PC-9 (cell line): ENCODE data around the gene AQP1. TPM values are rescaled to one million over a fixed set of nuclear protein-coding genes. Genes with fewer than 3 reads are reported as not detected.

Experiments
- BruUV-seq: library from RNA; stranded (reverse); fragments of 400-500 nt; replicated peaks from 2 replicates; lab custom pipeline; 2021; lab: Mats Ljungman, UMichigan
- CTCF ChIA-PET: fragments of 300-600 bp; sonication (Branson Sonifier 250); formaldehyde crosslinking; loops from one replicate; lab custom pipeline; 2022; ENCODE audit warnings: antibody characterized with exemption; lab: Charles Lee
- POLR2A ChIA-PET: fragments of 300-600 bp; sonication (Branson Sonifier 250); formaldehyde crosslinking; loops from one replicate; lab custom pipeline; 2022; ENCODE audit warnings: antibody characterized with exemption; ENCODE audit not compliant: unreplicated experiment; lab: Charles Lee
- DNase-seq, 2 experiments: peaks; one replicate each; pipeline versions ENCODE4 v3.0.0 to v3.0.0-alpha.2; 2015 to 2022; ENCODE audit warnings: mixed read lengths in 1 of 2
- H2AFZ ChIP-seq: fragments of 200-600 bp; sonication (generic); 2 replicates; pipeline ENCODE4 v1.8.1; 2017; ENCODE audit warnings: antibody characterized with exemption
- H3F3A ChIP-seq: fragments of 200-600 bp; sonication (generic); 2 replicates; pipeline ENCODE4 v1.8.1; 2017; ENCODE audit warnings: antibody characterized with exemption, mild to moderate bottlenecking, low read depth; ENCODE audit not compliant: insufficient read depth
- H3K27ac ChIP-seq: fragments of 200-600 bp; sonication (generic); 2 replicates; pipeline ENCODE4 v1.6.1; 2016; ENCODE audit warnings: mixed run types
- H3K27me3 ChIP-seq: fragments of 200-600 bp; sonication (generic); 2 replicates; pipeline ENCODE4 v1.6.1; 2016; ENCODE audit warnings: low read depth, mixed run types; ENCODE audit not compliant: insufficient read depth
- H3K36me3 ChIP-seq: fragments of 200-600 bp; sonication (generic); 2 replicates; pipeline ENCODE4 v1.6.1; 2016; ENCODE audit warnings: low read depth, mixed run types
- H3K4me1 ChIP-seq: fragments of 200-600 bp; sonication (generic); replicated peaks from 2 replicates; pipeline ENCODE4 v1.6.1; 2016; ENCODE audit warnings: mixed run types; ENCODE audit not compliant: insufficient read depth
- H3K4me2 ChIP-seq: fragments of 200-600 bp; sonication (generic); 2 replicates; pipeline ENCODE4 v1.6.1; 2017; ENCODE audit warnings: mixed run types
- H3K4me3 ChIP-seq: fragments of 200-600 bp; sonication (generic); 2 replicates; pipeline ENCODE4 v1.6.1; 2016; ENCODE audit warnings: mixed run types
- H3K79me2 ChIP-seq: fragments of 200-600 bp; sonication (generic); 2 replicates; pipeline ENCODE4 v1.6.1; 2017; ENCODE audit warnings: low read depth, mixed run types
- H3K9me2 ChIP-seq: fragments of 200-600 bp; sonication (generic); 2 replicates; pipeline ENCODE4 v1.8.1; 2017; ENCODE audit warnings: mild to moderate bottlenecking; ENCODE audit not compliant: insufficient read depth
- H3K9me3 ChIP-seq: fragments of 200-600 bp; sonication (generic); 2 replicates; pipeline ENCODE4 v1.8.1; 2016; ENCODE audit warnings: low read depth; ENCODE audit not compliant: insufficient read depth
- H4K20me1 ChIP-seq: fragments of 200-600 bp; sonication (generic); 2 replicates; pipeline ENCODE4 v1.8.1; 2017; ENCODE audit not compliant: insufficient read depth
- EZH2 ChIP-seq: fragments of 200-600 bp; sonication (generic); IDR thresholded peaks from 2 replicates; pipeline ENCODE4 v1.8.0; 2017; ENCODE audit warnings: antibody characterized with exemption, low read depth
- intact Hi-C: fragments of 100-400 bp; cut with micrococcal nuclease; formaldehyde crosslinking; loops from one replicate; pipeline ENCODE4 v1.10.0; 2022; ENCODE audit not compliant: unreplicated experiment
- total RNA-seq: library from RNA; stranded (reverse); gene quantifications from 2 replicates; pipeline ENCODE4 v1.2.3, GENCODE V29; 2021
- TF ChIP-seq, protein P1 (sequence below): fragments of 200-600 bp; sonication (generic); conservative IDR thresholded peaks from 2 replicates; pipeline ENCODE4 v1.6.1; 2017; ENCODE audit warnings: mixed run types, antibody characterized with exemption, mild to moderate bottlenecking, moderate library complexity

The AQP1 gene
- total RNA-seq, 1 experiment from 2014 or later = 4.0 TPM

DNA sequence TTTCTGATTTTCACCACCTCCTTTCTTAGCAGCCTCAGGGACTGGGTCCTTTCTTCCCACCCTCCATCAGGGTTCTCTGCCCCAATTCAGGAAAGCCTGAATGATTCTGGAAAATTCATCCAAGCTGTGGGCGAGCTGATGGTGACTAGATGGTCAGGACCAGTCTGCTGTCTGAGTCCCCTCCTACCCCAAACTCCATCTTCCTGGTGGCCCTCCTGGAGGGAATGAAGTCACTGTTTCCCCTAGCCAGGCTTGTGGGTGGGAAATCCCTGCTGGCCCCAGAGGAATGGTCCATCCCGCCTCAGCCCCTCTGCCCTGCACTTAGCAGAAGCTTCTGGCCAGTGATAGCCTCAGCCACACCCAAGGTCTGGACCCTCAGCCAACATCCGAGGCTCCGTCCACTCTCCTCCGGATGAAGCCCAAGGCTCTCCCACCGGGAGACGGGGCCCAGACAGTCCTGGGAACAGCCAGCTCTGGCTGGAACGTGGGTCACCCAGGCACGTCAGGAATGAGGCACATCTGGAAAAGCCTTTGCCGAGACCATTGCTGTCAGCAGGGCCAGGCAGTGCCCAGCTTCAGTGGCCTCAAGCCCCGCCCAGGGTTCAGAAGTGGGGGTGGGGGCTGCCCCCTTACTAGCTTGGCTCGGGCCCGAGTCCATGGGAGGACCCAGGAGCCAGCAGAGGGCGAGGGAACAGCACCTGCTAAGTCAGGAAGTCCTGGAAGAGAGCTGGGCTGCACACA is 4.0 kb upstream of the AQP1 start:
- no peak overlapping the region for H2AFZ ChIP-seq
- no peak overlapping the region for H3K27ac ChIP-seq
- H3K9me3 ChIP-seq = no peaks in the 10 kb centered on the region
- no peaks in the 10 kb centered on the region for H4K20me1 ChIP-seq
- H3K4me2 ChIP-seq = no peak overlapping the region
- H3K36me3 ChIP-seq = no peaks in the 10 kb centered on the region
- no peaks in the 10 kb centered on the region for H3K27me3 ChIP-seq
- TF ChIP-seq EZH2 = no peak
- TF ChIP-seq, protein P1, sequence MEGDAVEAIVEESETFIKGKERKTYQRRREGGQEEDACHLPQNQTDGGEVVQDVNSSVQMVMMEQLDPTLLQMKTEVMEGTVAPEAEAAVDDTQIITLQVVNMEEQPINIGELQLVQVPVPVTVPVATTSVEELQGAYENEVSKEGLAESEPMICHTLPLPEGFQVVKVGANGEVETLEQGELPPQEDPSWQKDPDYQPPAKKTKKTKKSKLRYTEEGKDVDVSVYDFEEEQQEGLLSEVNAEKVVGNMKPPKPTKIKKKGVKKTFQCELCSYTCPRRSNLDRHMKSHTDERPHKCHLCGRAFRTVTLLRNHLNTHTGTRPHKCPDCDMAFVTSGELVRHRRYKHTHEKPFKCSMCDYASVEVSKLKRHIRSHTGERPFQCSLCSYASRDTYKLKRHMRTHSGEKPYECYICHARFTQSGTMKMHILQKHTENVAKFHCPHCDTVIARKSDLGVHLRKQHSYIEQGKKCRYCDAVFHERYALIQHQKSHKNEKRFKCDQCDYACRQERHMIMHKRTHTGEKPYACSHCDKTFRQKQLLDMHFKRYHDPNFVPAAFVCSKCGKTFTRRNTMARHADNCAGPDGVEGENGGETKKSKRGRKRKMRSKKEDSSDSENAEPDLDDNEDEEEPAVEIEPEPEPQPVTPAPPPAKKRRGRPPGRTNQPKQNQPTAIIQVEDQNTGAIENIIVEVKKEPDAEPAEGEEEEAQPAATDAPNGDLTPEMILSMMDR = no peak
- peaks cover 28% of the 10 kb centered on the region for H3K4me1 ChIP-seq
- no peaks in the 10 kb centered on the region for H3K79me2 ChIP-seq
- H3F3A ChIP-seq = no peaks in the 10 kb centered on the region
- BruUV-seq = no TSS peak
- no peak overlapping the region for H3K4me3 ChIP-seq
- DNase-seq = no peak
- no peaks in the 10 kb centered on the region for H3K9me2 ChIP-seq
- ChIA-PET POLR2A (no interaction called here), CTCF (interaction anchor here (0.5 kb wide), 1 partner anchor 10 kb away, joined by 11 read pairs; no protein-coding TSS in a partner anchor)
- intact Hi-C loops = no loop called here

DNA sequence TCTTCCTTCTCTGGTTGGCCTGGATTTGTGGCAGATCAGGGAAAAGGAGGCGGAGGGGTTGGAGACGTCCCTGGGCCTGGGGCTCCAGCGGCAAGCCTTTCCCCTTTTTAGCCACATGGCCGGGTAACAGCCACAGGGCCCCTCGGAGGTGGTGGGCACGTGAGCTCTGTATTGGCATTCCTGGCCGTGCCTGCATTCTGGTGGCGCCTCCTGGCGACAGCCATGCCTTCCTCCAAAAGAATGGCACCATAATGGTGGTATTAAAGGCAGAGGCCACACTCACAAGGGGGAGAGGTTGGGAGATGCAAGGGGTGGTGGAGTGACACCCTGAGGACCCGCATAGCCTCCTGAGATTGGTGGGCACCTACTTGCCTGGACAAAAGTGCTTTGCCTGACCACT is 3.0 kb upstream of the AQP1 start:
- no peaks in the 10 kb centered on the region for H3K9me3 ChIP-seq
- peaks cover 30% of the 10 kb centered on the region for H3K4me1 ChIP-seq
- no peak overlapping the region for H3K4me2 ChIP-seq
- no peaks in the 10 kb centered on the region for H3K27me3 ChIP-seq
- H3K4me3 ChIP-seq = no peak overlapping the region
- no peaks in the 10 kb centered on the region for H4K20me1 ChIP-seq
- POLR2A ChIA-PET = no interaction called here
- H3K9me2 ChIP-seq = no peaks in the 10 kb centered on the region
- DNase-seq = no peak
- H2AFZ ChIP-seq = no peak overlapping the region
- H3K27ac ChIP-seq = no peak overlapping the region
- no peaks in the 10 kb centered on the region for H3K79me2 ChIP-seq
- CTCF ChIA-PET = no interaction called here
- no peak for TF ChIP-seq EZH2
- TF ChIP-seq, protein P1 = no peak
- H3F3A ChIP-seq = no peaks in the 10 kb centered on the region
- intact Hi-C loops = no loop called here
- no peaks in the 10 kb centered on the region for H3K36me3 ChIP-seq
- no TSS peak for BruUV-seq

GRCh38 chr7:30909431-30909830 is 2.2 kb upstream of the AQP1 start:
- ChIA-PET CTCF (interaction anchor here (0.6 kb wide), 1 partner anchor 1296 kb away, joined by 6 read pairs; no protein-coding TSS in a partner anchor), POLR2A (interaction anchor here (0.6 kb wide), 1 partner anchor 21 kb away, joined by 4 read pairs; no protein-coding TSS in a partner anchor)
- H3K27ac ChIP-seq = no peak overlapping the region
- H3K9me3 ChIP-seq = no peaks in the 10 kb centered on the region
- no peaks in the 10 kb centered on the region for H4K20me1 ChIP-seq
- no TSS peak for BruUV-seq
- H3K9me2 ChIP-seq = no peaks in the 10 kb centered on the region
- H3F3A ChIP-seq = peaks cover 5% of the 10 kb centered on the region; the same call in 1 of the 2 replicates
- no peak overlapping the region for H2AFZ ChIP-seq
- TF ChIP-seq EZH2 = no peak
- TF ChIP-seq, protein P1 = no peak
- H3K4me2 ChIP-seq = no peak overlapping the region
- no peaks in the 10 kb centered on the region for H3K27me3 ChIP-seq
- intact Hi-C loops = no loop called here
- DNase-seq = no peak
- H3K79me2 ChIP-seq = no peaks in the 10 kb centered on the region
- H3K4me3 ChIP-seq = no peak overlapping the region
- no peaks in the 10 kb centered on the region for H3K36me3 ChIP-seq
- H3K4me1 ChIP-seq = peaks cover 35% of the 10 kb centered on the region
